KMS-11 (cell line): ENCODE results near the gene TBCE.

ENCODE experiments used
- H2AFZ ChIP-seq: fragments of 200-600 bp; sonication (generic); 2 replicates; pipeline ENCODE4 v1.6.1; 2016; ENCODE audit warnings: antibody characterized with exemption, mixed run types, low read depth
- H3K27ac ChIP-seq: fragments of 200-600 bp; sonication (generic); 2 replicates; pipeline ENCODE4 v1.6.1; 2016; ENCODE audit warnings: mild to moderate bottlenecking, mixed run types
- H3K27me3 ChIP-seq: fragments of 200-600 bp; sonication (generic); 2 replicates; pipeline ENCODE4 v1.6.1; 2017; ENCODE audit warnings: mild to moderate bottlenecking, low read depth, mixed run types, moderate library complexity; ENCODE audit not compliant: insufficient read depth
- H3K36me3 ChIP-seq: fragments of 200-600 bp; sonication (generic); 2 replicates; pipeline ENCODE4 v1.6.1; 2017; ENCODE audit warnings: mild to moderate bottlenecking, mixed run types; ENCODE audit not compliant: insufficient read depth
- H3K4me1 ChIP-seq: fragments of 200-600 bp; sonication (generic); 2 replicates; pipeline ENCODE4 v1.6.1; 2016; ENCODE audit warnings: mild to moderate bottlenecking, low read depth, mixed run types; ENCODE audit not compliant: poor library complexity, severe bottlenecking
- H3K4me2 ChIP-seq: fragments of 200-600 bp; sonication (generic); 2 replicates; pipeline ENCODE4 v1.7.0; 2016; ENCODE audit warnings: mild to moderate bottlenecking, mixed run types
- H3K4me3 ChIP-seq: fragments of 200-600 bp; sonication (generic); IDR thresholded peaks from 2 replicates; pipeline ENCODE4 v1.6.1; 2017; ENCODE audit warnings: low read depth, low read length, mixed read lengths; ENCODE audit not compliant: insufficient read depth
- H3K79me2 ChIP-seq: fragments of 200-600 bp; sonication (generic); 2 replicates; pipeline ENCODE4 v1.6.1; 2016; ENCODE audit warnings: low read depth, mixed run types; ENCODE audit not compliant: insufficient read depth
- H3K9ac ChIP-seq: fragments of 200-600 bp; sonication (generic); 2 replicates; pipeline ENCODE4 v1.6.1; 2016; ENCODE audit warnings: mild to moderate bottlenecking, mixed run types
- H4K20me1 ChIP-seq: fragments of 200-600 bp; sonication (generic); 2 replicates; pipeline ENCODE4 v1.6.1; 2016; ENCODE audit warnings: mild to moderate bottlenecking, mixed run types; ENCODE audit not compliant: insufficient read depth
- TF ChIP-seq, protein P1 (sequence below): fragments of 200-600 bp; sonication (generic); conservative IDR thresholded peaks from 2 replicates; pipeline ENCODE4 v1.6.1; 2017; ENCODE audit warnings: low read depth, mild to moderate bottlenecking, antibody characterized with exemption, low read length, moderate library complexity, mixed read lengths

The TBCE gene

DNA sequence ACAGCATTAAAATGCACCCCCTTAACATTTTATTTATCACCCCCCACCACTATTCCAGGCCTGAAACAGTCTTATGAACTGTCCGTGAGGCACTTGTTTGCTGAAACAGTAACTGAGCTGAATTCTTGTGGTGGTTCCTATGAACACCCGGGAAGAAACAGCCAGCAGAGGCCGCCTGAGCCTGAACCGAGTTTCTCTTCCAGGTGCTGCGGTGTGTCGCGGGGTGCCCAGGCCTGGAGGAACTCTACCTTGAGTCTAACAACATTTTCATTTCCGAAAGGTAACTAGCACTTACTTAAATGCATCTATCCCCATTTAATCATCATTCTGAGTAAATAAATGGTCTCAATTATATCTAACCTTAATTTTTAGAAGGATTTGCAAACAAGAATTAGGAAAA, 66.8 kb downstream of the TBCE start:
- Histone ChIP-seq H3K36me3 (no peaks in the 10 kb centered on the region; the same call in 1 of the 2 replicates), H4K20me1 (no peaks in the 10 kb centered on the region), H3K4me1 (no peaks in the 10 kb centered on the region), H3K9ac (no peak overlapping the region), H3K4me3 (no peak overlapping the region), H3K27ac (no peak overlapping the region), H2AFZ (no peak overlapping the region), H3K27me3 (no peaks in the 10 kb centered on the region), H3K79me2 (no peaks in the 10 kb centered on the region), H3K4me2 (no peak overlapping the region)
- TF ChIP-seq, protein P1, sequence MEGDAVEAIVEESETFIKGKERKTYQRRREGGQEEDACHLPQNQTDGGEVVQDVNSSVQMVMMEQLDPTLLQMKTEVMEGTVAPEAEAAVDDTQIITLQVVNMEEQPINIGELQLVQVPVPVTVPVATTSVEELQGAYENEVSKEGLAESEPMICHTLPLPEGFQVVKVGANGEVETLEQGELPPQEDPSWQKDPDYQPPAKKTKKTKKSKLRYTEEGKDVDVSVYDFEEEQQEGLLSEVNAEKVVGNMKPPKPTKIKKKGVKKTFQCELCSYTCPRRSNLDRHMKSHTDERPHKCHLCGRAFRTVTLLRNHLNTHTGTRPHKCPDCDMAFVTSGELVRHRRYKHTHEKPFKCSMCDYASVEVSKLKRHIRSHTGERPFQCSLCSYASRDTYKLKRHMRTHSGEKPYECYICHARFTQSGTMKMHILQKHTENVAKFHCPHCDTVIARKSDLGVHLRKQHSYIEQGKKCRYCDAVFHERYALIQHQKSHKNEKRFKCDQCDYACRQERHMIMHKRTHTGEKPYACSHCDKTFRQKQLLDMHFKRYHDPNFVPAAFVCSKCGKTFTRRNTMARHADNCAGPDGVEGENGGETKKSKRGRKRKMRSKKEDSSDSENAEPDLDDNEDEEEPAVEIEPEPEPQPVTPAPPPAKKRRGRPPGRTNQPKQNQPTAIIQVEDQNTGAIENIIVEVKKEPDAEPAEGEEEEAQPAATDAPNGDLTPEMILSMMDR, result no peak

DNA sequence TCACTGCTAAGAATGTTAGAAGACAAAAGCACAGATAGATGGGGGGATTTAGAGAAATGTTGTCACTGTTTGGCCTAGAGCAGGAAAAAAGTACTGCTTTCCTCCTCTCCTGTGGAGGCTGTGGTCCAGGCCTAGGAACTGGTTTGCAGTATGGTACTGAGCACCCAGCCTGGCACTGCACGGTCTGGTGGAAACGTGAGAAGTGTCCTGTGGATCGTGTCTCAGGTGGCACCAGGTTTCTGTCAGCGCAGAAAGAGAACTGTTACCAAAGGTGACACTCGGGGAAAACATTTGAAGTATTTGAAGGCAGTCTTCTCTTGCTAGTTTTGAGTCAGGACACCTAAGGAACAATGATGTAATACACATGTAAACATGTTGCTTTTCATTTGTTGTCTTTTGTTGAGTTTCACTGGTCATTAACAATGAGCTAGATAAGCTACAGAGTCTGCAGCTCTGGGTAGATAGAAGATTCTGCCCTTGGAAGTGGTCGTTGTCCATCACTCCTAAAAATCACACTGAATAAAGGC, 74.0 kb downstream of the TBCE start:
- Histone ChIP-seq H4K20me1 (no peaks in the 10 kb centered on the region), H3K79me2 (no peaks in the 10 kb centered on the region), H3K9ac (no peak overlapping the region), H3K4me1 (peaks cover 8% of the 10 kb centered on the region), H3K4me2 (no peak overlapping the region), H3K4me3 (no peak overlapping the region), H3K36me3 (no peaks in the 10 kb centered on the region; the same call in 1 of the 2 replicates), H3K27ac (no peak overlapping the region), H3K27me3 (no peaks in the 10 kb centered on the region), H2AFZ (no peak overlapping the region)
- TF ChIP-seq, protein P1, result no peak

DNA sequence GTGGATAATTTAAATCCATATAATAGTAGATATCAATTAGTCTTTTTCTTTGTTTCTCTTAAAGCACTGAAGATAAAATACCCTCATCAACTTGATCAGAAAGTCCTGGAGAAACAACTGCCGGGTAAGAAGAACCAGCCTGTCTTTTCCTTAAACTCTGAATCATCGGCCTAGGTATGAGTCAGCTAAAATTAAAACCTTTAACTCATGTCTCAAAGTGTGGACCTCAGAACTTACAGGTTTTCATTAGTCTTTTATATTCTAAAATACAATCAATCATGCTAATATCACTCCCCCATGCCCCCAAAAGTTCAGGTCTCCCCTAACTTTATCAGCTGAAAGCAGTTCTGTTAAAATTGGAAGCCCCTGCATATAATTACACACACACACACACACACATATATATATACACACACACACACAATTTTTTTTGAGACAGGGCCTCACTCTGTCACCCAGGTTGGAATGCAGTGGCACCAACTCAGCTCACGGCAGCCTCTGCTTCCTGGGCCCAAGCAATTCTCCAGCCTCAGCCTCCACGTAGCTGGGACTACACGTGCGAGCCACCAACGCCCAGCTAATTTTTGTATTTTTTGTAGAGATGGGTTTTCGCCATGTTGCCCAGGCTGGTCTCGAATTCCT, 75.7 kb downstream of the TBCE start:
- Histone ChIP-seq H3K27ac (no peak overlapping the region), H2AFZ (no peak overlapping the region), H3K4me2 (no peak overlapping the region), H4K20me1 (no peaks in the 10 kb centered on the region), H3K36me3 (no peaks in the 10 kb centered on the region; the same call in 1 of the 2 replicates), H3K4me3 (no peak overlapping the region), H3K9ac (no peak overlapping the region), H3K79me2 (no peaks in the 10 kb centered on the region), H3K4me1 (peaks cover 8% of the 10 kb centered on the region), H3K27me3 (no peaks in the 10 kb centered on the region)
- TF ChIP-seq, protein P1, result no peak

DNA sequence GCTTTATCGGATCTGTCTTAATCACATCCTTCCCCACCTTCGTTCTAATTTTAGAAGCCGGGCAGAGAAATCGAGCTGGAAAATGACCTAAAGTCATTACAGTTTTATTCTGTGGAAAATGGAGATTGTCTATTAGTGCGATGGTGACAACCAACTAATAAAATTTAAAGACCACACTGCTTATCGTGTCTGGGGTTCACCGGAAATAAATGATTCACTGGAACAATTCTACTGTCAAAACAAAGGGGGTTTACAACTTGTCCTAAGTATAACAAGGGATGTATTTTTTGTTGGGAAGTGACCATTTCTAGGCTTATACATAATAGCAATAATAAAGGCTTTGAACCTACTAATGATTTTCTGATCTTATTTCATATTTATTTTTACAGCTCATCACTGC, 81.4 kb downstream of the TBCE start:
- no peak overlapping the region for H3K4me2 ChIP-seq
- H3K36me3 ChIP-seq, result peaks cover 2% of the 10 kb centered on the region; the same call in 1 of the 2 replicates
- H3K9ac ChIP-seq, result no peak overlapping the region
- no peaks in the 10 kb centered on the region for H3K79me2 ChIP-seq
- no peaks in the 10 kb centered on the region for H3K4me1 ChIP-seq
- H3K27ac ChIP-seq, result no peak overlapping the region
- H3K27me3 ChIP-seq, result no peaks in the 10 kb centered on the region
- no peak overlapping the region for H2AFZ ChIP-seq
- TF ChIP-seq, protein P1, result no peak
- H4K20me1 ChIP-seq, result no peaks in the 10 kb centered on the region
- H3K4me3 ChIP-seq, result no peak overlapping the region
